ENCODE data around the gene PARVA. TPM values are rescaled to one million over a fixed set of nuclear protein-coding genes. Genes with fewer than 3 reads are reported as not detected.

Gene PARVA
- total RNA-seq, 2 experiments from 2014 or later, result 0.08 to 0.98 TPM

GRCh38 chr11:12560362-12560761, 183.0 kb downstream of the PARVA start:
- H3K4me3 Mint-ChIP-seq, result no peak overlapping the region
- no peaks in the 10 kb centered on the region for H3K4me1 Mint-ChIP-seq (ENCODE audit: low read depth)
- H3K27me3 ChIP-seq (ENCODE audit: control insufficient read depth in 1 of 2, insufficient read depth in 2 of 2, low read length in 2 of 2), result peaks cover 0 to 4% of the 10 kb centered on the region in 2 experiments
- ChIA-PET POLR2A (no interaction called here), CTCF (no interaction called here)
- no peak overlapping the region for H3K4me3 ChIP-seq (ENCODE audit: low read length)
- H3K4me1 ChIP-seq (ENCODE audit: insufficient read depth, low read length), result no peaks in the 10 kb centered on the region
- TF ChIP-seq CTCF (IDR thresholded peaks at IDR 0.05), result no peak
- no peaks in the 10 kb centered on the region for H3K9me3 Mint-ChIP-seq
- intact Hi-C loops (cut with DNase I, micrococcal nuclease), result no loop called here
- H3K36me3 Mint-ChIP-seq (ENCODE audit: low read depth), result no peaks in the 10 kb centered on the region
- DNase-seq (no peak), ATAC-seq (ENCODE audit: poor library complexity) (no peak)
- no peak overlapping the region for H3K27ac ChIP-seq (ENCODE audit: low read depth in 1 of 2, low read length in 2 of 2)
- H3K9me3 ChIP-seq (ENCODE audit: control insufficient read depth in 1 of 2, insufficient read depth in 1 of 2, low read length in 2 of 2), result no peaks in the 10 kb centered on the region
- H3K36me3 ChIP-seq (ENCODE audit: insufficient read depth, low read length), result no peaks in the 10 kb centered on the region
- H3K27me3 Mint-ChIP-seq, result peaks cover 35% of the 10 kb centered on the region
- H3K27ac Mint-ChIP-seq, result no peak overlapping the region

GRCh38 chr11:12560861-12561260, 183.5 kb downstream of the PARVA start:
- Histone ChIP-seq H3K27me3 (ENCODE audit: control insufficient read depth in 1 of 2, insufficient read depth in 2 of 2, low read length in 2 of 2) (peaks cover 0 to 5% of the 10 kb centered on the region in 2 experiments), H3K27ac (ENCODE audit: low read depth in 1 of 2, low read length in 2 of 2) (no peak overlapping the region), H3K4me3 (ENCODE audit: low read length) (no peak overlapping the region), H3K9me3 (ENCODE audit: control insufficient read depth in 1 of 2, insufficient read depth in 1 of 2, low read length in 2 of 2) (no peaks in the 10 kb centered on the region), H3K36me3 (ENCODE audit: insufficient read depth, low read length) (no peaks in the 10 kb centered on the region), H3K4me1 (ENCODE audit: insufficient read depth, low read length) (no peaks in the 10 kb centered on the region)
- peaks cover 31% of the 10 kb centered on the region for H3K27me3 Mint-ChIP-seq
- H3K27ac Mint-ChIP-seq, result no peak overlapping the region
- H3K4me3 Mint-ChIP-seq, result no peak overlapping the region
- no peaks in the 10 kb centered on the region for H3K4me1 Mint-ChIP-seq (ENCODE audit: low read depth)
- CTCF ChIA-PET, result no interaction called here
- ATAC-seq (ENCODE audit: poor library complexity) (no peak), DNase-seq (no peak)
- intact Hi-C loops (cut with DNase I, micrococcal nuclease), result no loop called here
- no peaks in the 10 kb centered on the region for H3K36me3 Mint-ChIP-seq (ENCODE audit: low read depth)
- no peak for TF ChIP-seq CTCF (IDR thresholded peaks at IDR 0.05)
- H3K9me3 Mint-ChIP-seq, result no peaks in the 10 kb centered on the region
- POLR2A ChIA-PET, result no interaction called here

GRCh38 chr11:12564012-12564411, 186.6 kb downstream of the PARVA start:
- DNase-seq (no peak), ATAC-seq (ENCODE audit: poor library complexity) (no peak)
- Mint-ChIP-seq H3K4me1 (ENCODE audit: low read depth) (no peaks in the 10 kb centered on the region), H3K27ac (no peak overlapping the region), H3K27me3 (peaks cover 45% of the 10 kb centered on the region), H3K36me3 (ENCODE audit: low read depth) (no peaks in the 10 kb centered on the region), H3K9me3 (no peaks in the 10 kb centered on the region), H3K4me3 (no peak overlapping the region)
- POLR2A ChIA-PET, result no interaction called here
- no peak overlapping the region for H3K27ac ChIP-seq (ENCODE audit: low read depth in 1 of 2, low read length in 2 of 2)
- TF ChIP-seq CTCF (IDR thresholded peaks at IDR 0.05), result no peak
- intact Hi-C loops (cut with DNase I, micrococcal nuclease), result no loop called here
- H3K36me3 ChIP-seq (ENCODE audit: insufficient read depth, low read length), result no peaks in the 10 kb centered on the region
- no peak overlapping the region for H3K4me3 ChIP-seq (ENCODE audit: low read length)
- no peaks in the 10 kb centered on the region for H3K9me3 ChIP-seq (ENCODE audit: control insufficient read depth in 1 of 2, insufficient read depth in 1 of 2, low read length in 2 of 2)
- H3K4me1 ChIP-seq (ENCODE audit: insufficient read depth, low read length), result no peaks in the 10 kb centered on the region
- peaks cover 0 to 5% of the 10 kb centered on the region in 2 experiments for H3K27me3 ChIP-seq (ENCODE audit: control insufficient read depth in 1 of 2, insufficient read depth in 2 of 2, low read length in 2 of 2)
- CTCF ChIA-PET, result no interaction called here

All from CD4-positive, alpha-beta T cell (primary cell).